Stimulated activated naive CD4-positive, alpha-beta T cell (primary cell): ENCODE data around the gene CLDN8.

Experiments used
- DNase-seq, 6 experiments: peaks; one replicate each; lab custom pipeline; 2025; lab: John Stamatoyannopoulos, UW

Gene CLDN8

GRCh38 chr21:30216041-30216723 is at the start of gene CLDN8:
Gene CLDN8 (minus strand): TSS chr21:30216097. CDS start chr21:30215925, 172 bp downstream.
- no peak for DNase-seq

DNA sequence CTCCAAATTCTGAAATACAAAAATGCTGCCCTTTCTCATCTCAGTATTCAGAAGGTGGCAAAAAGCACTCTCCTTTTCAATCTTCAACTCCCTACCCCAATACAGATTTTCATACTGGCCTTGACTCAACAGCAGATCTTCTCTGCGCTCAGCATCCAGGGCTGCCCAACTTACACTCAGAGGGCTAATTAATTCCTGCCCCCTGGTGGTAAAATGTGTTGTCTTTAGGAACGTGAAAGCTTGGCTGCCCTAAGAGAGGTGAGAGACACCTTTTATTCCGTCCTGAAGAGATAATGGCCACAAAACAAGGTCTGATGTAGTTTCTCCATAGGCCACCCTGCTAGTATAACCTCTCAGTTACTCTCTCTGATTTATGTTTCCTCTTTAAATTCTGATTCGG is 41.9 kb upstream of the CLDN8 start:
- no peak for DNase-seq

DNA sequence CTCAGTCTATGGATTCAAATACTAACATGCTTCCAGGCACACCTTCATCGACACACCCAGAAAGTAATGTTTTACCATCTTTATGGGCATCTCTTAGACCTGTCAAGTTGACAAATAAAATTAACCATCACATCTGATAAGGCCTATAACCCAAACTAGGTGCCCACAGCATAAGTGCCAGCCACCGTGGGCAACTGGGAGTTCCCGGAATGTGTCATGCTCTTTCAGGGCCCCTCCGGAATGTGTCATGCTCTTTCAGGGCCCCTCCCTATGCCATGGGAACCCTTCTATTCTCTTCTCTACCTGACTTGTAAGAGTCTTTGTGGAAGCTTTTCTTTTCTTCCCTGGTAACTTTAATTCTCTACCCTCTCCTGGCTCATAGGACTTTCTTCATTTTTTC is 40.2 kb upstream of the CLDN8 start:
- DNase-seq, result no peak

DNA sequence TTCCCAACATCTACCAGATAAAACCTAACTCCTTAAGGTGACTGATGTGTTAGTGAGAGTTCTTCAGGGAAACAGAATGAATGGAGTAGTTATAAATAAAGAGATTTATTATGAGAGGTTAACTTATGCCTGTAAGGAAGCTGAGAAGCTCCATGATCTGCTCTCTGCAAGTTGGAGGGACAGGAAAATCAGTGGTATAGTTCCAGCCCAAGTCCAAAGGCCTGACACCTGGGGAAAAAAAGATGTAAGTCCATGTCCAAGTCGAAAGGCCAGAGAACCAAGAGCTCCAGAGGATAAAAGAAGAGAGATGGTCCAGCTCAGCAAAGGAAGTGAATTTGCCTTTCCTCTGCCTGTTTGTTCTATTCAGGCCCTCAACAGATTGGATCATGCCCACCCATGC is 39.8 kb upstream of the CLDN8 start:
- no peak for DNase-seq

DNA sequence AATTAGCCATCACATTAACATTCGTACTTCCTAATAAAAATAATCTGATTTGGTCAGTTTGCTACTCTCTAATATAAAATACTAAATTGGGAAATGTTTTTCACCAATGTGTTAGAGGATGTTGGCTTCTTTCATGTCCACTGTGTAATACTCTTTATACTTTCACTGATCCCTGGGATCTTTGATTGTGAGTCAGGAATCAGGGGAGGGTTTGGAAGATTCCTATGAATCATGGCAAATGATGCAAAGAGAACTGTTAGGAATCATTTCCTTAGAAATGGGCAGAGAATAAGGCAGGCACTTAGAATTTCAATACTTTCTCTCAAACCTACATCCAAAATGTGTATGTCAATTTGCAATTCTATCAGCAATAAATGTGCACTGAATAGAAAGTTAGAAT is 35.9 kb upstream of the CLDN8 start:
- no peak for DNase-seq

GRCh38 chr21:30249936-30250335 is 34.0 kb upstream of the CLDN8 start:
- no peak for DNase-seq

GRCh38 chr21:30248844-30249243 is 32.9 kb upstream of the CLDN8 start:
- no peak for DNase-seq

GRCh38 chr21:30245061-30245460 is 29.2 kb upstream of the CLDN8 start:
- no peak for DNase-seq

DNA sequence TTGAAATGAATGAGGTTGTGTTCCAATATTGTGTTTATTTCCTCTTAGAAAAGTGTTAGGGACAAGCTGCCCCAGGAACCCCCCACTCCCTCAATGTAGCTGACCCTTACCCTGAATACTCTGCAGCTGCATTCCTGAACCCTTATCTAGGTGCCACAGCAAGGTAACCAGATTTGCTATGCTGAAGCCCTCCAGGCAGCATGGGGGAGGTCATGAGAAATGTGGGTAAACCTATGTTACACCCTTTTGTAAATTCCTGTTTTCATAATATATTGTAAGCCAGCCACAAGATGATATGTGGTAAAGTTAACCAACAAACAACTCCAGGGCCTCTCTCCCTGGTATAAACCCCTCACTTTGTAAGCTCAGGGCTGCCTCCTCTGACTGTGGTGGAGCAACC is 27.8 kb upstream of the CLDN8 start:
- DNase-seq, result no peak

- DNase-seq, result no peak
Measured at GRCh38 chr21:30240661-30241060, 24.8 kb upstream of the CLDN8 start.

DNA sequence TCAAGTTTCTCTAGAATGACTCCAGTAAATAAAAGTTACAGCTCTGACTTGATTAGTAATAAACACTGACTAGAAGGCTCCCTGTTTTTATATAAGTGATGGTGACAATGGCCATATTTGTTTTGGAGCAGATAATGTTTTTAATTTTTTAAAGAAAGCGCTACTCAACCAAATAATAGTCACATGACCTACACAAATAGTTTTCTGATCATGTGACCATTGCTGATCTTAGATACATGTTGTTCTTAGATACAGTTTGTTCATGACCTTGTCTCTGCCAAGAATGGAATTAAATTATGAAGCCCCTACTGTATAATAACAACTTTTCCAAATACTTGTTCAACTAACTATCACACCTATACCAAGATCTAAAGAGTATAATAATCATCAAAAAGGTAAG is 22.3 kb upstream of the CLDN8 start:
- DNase-seq, result no peak

- no peak for DNase-seq
Measured at GRCh38 chr21:30234643-30235042, 18.7 kb upstream of the CLDN8 start.

- no peak for DNase-seq
Measured at GRCh38 chr21:30234050-30234449, 18.2 kb upstream of the CLDN8 start.

DNA sequence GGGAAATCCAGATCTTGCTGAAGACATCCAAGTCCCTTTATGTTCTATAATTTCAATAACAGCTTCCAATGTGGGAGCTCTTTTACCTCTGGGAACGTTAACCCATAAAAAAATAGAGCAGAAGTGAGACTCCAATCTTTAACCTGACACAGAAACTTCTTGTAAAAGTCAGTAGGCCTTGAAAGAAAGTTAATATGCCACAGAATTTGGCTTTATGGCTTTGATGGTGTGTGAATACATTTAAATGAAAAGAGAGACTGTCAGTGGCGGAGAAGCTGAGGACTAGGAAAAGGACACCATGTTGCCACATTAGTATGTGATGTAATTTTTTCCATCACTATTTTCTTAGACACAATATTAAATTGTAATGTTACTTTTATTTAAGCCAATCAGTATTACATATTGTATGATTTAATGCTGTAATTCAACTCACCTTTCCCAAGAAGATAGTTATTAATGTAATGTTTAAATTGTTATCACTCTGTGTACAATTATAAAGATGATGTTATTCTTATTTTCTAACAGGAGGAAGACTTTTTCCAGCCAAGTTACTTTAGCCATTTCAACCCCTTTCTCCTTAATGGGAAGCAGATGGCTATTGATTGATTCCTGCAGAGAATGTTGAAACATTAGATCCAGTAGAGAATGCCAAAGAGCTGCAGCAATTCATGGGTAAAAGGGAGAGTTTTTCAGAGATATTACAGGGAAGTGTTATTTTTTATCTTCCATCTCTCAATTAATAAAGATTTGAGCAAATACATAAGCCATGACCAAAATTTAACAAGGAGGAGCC is 17.5 kb upstream of the CLDN8 start:
- DNase-seq, result no peak

- DNase-seq, result no peak
Measured at GRCh38 chr21:30232011-30232410, 16.1 kb upstream of the CLDN8 start.

DNA sequence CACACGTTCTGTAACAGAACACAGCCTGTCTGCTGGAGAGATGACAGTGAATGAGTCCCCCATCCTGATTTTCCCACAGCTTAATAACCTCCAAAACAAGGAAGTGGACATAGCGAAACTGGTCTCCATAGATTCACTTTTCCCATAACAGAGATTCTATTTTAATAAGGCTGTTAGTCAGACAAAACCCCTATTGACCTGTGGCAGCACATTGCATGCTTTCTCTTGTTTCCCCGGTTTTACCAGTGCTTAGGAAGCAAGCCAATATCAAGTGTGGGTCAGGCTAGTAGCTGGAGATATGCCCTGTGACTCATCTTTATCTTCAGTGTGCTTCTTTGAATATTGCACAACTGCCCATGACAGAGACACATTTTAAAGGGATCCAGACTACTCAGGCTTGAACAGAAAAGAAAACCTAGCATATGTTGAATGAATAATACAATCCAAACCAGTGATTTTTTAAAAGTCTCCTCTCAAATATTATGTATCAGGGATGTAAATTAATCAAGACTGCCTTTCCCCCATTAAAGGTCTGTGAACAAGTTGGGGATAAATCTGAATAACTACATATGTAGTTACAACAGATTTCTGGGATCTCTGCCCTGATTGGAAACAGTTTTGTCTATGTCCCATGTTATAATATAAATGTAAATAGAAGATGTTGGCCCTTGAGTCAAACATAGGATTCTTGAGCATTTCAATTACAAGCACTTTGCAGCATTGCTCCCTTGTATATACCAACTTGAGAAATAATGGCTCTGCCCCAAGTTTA is 11.9 kb upstream of the CLDN8 start:
- no peak for DNase-seq

DNA sequence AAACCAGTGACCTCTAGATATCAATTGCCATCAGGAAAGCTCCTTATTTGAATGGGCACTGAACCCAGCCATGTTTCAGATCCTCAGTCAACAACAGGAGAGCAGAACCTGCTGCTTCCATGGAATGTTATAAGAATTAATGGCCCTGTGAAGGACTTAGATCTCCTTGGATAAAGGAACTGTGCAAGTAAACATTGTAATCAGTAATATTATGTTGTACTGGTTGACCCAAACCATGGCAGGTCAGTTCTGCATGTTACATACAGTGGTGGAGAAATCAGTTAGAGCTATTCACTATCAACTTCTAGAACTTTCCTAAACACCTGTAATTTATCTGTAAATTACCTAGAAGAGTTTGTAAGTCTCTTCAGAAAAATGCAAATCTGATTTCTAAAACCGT is 11.2 kb upstream of the CLDN8 start:
- DNase-seq, result no peak

DNA sequence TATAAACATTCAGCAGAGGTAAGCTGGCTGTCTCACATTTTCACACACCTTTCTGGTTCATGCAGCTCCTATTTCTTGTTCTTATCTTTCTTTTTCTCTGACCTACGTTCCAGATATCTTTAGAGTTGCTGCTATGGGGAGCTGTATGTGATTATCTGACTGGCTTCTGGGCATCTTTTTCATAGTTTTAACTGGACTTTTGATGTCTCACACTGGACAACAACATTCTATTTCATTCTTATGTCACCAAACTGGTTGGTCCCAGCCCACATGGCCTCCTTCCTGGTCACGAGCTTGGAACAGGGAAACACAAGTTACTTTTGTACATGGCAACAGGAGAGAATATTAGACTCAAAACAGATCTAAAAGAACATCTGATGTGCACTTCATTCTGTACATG is 7.7 kb upstream of the CLDN8 start:
- no peak for DNase-seq

DNA sequence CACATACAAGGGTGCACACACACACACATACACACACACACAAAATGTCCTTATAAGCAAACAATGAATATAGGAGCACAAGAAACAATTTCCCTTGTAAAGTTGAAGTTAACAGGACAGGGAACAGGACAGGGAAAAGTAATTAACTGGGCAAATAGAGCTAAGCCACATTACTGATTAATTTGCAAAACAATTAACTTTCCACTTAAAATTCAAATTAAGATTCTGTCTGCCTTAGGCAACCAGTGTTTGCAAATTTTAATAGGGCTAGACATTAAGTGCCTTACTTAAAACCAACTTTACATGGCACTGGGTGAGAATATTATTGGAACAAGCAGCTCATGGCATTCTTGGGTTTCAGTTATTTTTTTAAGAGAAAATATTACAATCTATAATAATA is 6.8 kb upstream of the CLDN8 start:
- no peak for DNase-seq

- no peak for DNase-seq
Measured at GRCh38 chr21:30211071-30211470, 4.8 kb downstream of the CLDN8 start.

DNA sequence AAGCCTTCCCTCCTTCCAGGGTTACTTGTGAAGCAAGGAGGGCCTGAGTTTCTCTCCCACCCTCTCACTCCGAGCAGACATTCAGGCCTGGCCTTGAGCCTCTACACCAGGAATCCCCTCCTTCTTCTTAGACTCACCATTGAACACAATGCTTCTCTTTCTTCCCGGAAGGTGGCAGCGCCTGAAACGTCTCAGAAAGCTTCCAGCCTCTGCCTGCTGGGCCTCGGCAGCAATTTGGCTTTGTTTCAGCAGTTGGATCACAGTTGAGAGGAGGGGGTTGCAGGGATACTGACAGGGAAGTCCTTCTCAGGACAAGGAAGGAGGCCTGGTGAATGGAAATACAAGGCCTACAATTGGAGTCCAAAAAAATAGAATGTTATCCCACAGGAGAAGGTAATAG is 6.3 kb downstream of the CLDN8 start:
- no peak for DNase-seq

DNA sequence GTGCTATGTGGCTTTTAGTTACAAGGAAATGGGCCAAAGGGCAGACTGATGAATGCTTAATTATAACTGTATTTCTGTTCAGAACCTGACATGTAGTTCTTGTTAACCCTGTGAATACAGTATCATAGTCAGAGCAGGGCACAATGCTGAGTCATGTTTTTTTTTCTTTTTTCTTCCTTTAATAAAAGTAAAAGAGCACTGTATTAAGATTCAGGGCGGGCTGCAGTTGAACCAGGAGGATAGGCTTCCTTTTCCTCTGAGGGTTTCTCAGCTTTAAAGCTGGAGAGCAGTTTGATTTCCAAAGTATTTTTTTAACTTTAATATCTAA is 8.7 kb downstream of the CLDN8 start:
- DNase-seq, result no peak
